ENCODE data around the gene TTYH2. TPM values are rescaled to one million over a fixed set of nuclear protein-coding genes. Genes with fewer than 3 reads are reported as not detected.
A peak's percentile ranks its signal among the peaks of the same experiment; 100 is the strongest.
"Not testable (repeated sequence)": the region's sequence is repeated elsewhere in the genome, so short reads cannot be mapped to it uniquely, and the experiment has no call there.

TTYH2 gene, protein sequence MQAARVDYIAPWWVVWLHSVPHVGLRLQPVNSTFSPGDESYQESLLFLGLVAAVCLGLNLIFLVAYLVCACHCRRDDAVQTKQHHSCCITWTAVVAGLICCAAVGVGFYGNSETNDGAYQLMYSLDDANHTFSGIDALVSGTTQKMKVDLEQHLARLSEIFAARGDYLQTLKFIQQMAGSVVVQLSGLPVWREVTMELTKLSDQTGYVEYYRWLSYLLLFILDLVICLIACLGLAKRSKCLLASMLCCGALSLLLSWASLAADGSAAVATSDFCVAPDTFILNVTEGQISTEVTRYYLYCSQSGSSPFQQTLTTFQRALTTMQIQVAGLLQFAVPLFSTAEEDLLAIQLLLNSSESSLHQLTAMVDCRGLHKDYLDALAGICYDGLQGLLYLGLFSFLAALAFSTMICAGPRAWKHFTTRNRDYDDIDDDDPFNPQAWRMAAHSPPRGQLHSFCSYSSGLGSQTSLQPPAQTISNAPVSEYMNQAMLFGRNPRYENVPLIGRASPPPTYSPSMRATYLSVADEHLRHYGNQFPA
- total RNA-seq (2014; rRNA removed; shearing (Covaris generic)): 0.72 and 1.3 TPM in 2 replicates

DNA sequence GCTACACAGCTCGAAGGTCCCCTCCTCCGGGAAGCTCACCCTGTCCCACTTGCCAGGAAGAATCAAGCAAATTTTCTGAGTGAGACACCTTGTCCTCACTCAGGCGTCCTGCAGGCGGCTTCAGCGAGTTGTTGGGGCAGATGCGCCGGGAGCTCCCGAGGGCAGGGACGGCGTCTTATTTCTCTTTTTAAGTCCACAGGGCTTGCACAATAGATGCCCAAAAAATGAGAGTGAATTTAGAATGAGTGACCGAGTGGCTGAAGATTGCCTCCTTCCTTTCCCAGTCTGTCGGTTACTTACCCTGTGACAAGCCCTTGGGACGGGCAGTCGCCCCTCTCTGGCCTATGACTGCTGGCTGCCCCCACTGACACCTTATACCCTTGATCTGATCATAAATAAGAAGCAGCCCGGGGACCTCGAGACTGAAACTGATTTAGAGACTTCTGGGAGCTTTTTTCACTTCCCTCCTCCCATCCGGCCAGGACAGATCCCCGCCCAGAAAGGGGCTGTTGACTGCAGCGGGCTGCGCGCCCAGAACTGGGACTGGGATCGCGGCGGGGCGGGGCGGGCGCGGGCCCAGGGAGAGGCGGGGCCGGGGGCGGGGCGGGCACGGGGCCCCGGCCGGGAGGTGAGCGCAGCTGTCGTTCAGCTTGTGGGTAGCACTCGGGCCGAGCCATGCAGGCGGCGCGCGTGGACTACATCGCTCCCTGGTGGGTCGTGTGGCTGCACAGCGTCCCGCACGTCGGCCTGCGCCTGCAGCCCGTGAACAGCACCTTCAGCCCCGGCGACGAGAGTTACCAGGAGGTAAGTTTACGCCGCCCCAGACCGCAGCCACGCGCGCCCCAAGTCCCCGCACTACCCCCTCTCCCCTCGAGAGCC, at the start of gene TTYH2:
Gene TTYH2 (plus strand): TSS at position 659 of the 879 bp plus-strand sequence. CDS start 17 bp downstream, at position 676.
- peak; percentile 78 for DNase-seq (ENCODE audit: low spot score)

DNA sequence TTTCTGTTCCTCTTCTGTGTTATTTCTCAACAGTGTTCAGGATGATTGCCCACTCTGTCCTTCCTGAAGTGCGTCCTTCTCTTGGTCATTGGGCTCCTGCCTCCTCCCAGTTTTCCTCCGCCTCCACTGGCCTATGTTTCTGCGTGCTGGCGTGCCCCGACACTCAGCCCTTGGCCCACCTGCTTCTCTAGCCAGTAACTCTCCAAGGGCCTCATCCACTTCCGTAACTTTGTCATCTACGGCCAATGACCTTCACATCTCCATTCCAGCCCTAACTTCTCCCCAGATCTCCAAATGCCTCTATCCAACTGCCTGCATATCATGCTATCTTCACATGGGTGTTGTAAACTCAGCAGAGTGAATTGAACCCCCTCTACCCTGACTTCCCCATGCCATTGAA, 49.5 kb upstream of the TTYH2 start:
- no peak for DNase-seq (ENCODE audit: low spot score)

DNA sequence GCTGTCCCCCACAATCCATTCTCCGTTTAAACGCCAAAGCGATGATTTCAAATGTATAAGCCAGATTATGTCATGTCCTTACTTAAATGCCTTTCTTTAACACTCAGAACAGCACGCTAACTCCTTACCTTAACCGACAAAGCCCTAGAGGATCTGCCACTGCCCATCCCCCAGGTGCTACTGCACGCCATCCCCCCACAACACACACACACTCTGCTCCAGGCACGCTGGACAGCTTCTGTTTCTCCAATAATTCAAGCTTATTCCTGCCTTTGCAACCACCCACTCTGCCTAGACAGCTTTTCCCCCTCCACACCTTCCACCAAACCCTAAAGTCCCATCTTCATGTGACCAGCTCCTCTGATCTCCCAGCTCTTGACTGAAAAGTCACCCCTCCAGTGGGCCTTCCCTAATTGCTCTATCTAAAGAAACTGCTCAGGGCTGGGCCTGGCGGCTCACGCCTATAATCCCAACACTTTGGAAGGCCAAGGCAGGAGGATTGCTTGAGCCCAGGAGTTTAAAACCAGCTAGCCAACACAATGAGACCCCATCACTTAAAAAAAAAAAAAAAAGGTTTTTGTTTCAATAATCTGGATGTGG, 48.8 kb upstream of the TTYH2 start:
- no peak for DNase-seq (ENCODE audit: low spot score)

DNA sequence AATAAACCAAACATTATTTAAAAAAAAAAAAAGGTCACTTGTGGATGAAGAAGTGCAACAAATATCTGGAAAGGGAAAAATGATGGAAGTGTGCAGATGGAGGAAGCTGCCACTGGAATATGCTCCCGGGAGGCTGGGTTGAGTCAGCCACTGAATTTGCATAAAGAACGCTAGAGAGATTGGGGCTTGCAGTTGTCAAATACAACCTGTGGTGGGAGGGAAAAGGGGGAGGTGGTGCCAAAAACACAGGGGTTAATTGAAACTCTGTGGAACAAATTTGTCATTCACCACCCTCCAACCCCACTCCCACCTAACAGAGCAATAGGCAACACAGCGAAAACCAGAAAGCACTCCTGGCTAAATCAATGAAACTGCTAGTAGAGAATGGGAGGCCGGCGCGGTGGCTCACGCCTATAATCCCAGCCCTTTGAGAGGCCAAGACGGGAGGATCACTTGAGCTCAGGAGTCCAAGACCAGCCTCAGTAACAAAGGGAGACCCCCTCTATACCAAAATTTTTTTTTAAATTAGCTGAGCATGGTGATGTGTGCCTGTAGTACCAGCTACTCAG, 47.5 kb upstream of the TTYH2 start:
- DNase-seq (ENCODE audit: low spot score): no peak

DNA sequence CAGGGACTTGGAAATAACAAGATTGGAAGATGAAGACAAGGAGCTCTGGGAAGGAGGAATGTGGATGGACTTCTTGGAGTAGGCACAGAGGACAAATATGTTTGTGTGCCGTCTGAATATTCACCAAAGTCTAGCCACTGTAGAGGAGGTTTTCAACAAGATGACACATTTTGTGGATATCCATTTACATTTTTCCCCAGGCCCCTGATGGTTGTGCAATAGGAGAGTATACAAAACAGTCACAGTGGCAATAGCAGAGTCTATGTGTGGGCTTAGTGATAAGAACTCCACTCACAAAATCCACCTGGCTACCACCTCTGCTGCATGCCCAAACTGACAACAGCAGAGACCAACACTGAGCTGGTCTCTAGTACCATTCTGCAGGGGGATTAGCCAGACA, 42.4 kb upstream of the TTYH2 start:
- no peak for DNase-seq (ENCODE audit: low spot score)

DNA sequence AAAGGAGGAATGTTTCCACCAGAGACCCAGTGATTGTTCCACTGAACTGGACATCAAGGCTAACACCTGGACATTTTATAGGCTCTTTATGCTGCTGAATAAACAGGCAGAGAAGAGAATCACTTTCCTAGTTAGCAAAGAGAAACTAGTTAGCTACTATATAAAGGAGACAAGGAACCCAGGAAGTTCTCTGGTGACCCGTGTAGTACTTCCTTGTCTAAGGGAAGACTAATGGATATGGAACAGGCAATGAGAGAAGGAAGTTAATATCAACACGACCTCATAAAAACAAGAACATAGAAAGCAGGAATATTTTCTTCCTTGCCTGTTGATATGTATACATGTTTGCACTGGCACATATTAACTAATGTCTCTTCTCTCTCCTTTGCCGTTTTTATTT, 40.7 kb upstream of the TTYH2 start:
- no peak for DNase-seq (ENCODE audit: low spot score)

DNA sequence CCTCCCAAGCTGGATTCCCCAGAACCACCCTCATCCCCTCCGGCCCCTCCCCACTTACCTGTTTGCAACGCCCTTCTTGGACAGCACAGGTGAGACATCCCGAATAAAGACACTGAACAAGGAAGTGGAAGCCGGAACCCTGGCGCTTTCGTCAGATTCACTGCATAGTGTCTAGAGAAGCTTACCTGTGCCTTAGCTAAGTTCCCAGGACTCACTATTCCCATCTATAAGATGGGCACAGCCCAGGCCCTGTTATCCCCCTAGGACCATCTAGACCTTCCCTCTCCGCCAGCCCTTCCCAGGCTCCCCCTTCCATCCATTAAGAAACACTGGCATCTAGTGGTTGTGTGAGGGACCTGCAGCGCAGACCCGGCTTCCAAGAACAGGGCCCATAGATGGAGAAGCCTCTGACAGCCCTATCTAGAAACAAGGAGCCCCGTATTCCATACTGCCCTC, 36.8 kb upstream of the TTYH2 start:
- peak; percentile 66 for DNase-seq (ENCODE audit: low spot score)

DNA sequence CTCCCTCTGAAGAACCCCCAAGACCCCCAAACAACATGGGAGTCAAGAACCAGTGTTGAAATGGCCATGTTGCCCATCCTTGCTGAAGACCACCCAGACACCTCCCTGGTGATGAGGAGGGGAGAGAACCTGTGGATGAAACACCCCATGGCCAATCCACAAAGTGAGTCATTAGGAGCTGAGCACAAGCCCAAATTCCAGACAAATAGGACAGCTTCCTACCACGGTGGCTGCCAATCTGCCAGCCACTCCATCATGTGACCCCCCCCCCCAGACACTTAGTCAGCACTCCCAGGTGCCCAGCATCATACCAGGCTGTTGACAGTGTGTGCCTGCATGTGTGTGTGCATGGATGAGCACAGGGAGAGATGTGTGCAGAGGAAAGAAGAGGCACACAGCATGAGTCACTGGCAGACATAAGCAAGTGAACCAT, 36.3 kb upstream of the TTYH2 start:
- peak; percentile 75 for DNase-seq (ENCODE audit: low spot score)

DNA sequence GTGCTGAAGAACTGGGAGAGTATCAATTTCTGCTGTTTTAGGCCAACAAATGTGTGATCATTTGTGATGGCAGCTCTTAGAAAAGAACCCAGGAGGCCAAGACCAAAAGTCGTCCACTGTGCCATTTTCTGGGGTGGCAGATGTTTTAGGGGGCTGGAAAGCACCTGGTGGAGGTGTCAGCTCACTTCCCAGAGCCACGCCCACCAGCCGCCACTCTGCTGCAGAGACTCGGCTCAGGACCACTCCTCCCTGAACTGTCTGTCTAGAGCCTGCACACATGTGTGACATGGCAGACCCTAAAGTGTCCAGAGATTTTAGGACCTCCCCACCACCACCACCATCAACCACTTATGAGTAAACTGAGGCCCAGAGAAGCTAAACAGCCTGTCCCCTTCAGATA, 33.8 kb upstream of the TTYH2 start:
- DNase-seq (ENCODE audit: low spot score): no peak

DNA sequence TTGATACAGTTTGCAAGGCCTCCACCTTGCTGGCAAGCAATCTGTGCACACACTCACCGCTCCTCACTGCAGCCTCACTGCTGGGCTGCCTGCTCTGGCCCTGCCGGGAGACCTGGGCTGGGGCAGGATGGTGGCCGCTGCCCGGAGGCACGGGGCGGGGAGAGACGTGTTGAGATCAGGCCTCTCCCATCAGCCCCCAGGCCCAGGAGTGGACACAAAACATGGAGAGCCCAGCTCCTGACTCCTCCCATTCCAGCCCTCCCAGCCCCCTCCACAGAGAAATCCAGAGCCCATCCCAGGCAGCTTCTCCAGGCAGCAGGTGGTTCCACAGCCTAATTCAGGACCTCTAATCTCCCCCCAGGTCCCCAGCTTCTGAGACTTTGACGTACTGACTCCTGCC, 33.0 kb upstream of the TTYH2 start:
- no peak for DNase-seq (ENCODE audit: low spot score)

DNA sequence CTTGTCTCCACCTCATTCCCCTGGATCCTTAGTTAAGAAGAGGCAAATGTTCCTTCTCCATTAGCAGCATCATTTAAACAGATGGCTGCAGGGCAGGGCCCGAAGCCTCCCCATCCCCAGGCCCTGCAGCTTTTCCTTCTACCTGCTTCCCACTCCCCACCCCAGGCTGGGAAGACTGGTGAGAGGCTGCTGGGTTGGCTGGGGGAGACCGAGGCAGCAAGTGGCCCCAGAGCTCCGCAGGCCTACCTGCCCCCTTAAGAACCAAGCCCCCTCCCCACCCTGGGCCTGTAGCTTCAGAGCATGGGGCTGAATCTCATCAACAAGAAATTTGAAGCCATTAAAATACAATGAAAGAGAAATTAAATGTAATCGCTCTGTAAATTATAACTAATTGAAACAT, 32.0 kb upstream of the TTYH2 start:
- no peak for DNase-seq (ENCODE audit: low spot score)

DNA sequence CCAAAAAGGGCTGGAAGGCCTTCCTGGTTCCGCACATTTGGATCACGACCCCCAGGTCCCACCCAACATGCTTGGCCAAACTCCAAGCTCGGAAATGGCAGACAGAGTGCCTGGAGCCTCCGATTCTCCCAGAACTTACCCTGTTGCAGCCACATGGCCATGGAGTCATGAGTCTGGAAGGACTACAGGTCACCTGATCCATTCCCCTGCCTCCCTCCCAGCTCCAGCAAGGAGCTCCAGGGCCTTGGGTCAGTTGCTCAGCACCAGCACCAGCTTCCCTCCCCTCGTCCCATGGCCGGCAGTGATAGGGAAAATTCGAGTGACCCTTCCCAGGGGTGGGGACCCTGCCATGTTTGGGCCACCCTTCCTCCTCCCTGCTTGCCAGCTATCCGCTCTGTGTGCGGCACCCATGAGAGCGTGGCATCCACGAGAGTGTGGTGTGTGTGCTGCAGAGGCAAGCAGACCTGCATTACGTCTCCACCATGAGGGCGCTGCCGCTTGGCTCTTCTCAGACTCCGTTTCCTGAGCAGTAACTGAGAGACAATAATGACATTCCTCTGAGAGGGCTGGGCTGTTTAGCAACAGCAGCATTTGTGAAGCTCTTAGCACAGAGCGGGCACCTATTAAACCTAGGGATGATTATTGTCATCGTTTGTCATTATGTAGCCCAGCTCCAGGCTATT, 31.2 kb upstream of the TTYH2 start:
- no peak for DNase-seq (ENCODE audit: low spot score)

DNA sequence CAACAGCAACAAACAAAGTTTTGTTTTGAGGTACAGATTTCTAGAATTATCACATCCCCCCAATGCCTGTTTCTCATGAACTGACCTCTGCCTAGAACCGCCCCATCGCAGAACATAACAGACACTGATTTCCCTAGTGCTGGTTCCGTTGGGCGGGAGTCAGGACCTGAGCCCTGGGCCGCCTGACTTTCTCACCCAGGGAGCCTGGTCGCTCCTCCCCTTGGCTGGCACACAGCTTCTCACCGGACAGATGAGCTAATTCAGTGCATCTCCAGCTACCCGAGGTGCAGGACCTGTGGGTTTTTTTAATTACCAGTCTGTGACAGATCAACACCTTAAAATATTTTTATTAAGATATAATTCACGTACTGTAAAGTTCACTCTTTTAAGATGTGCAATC, 30.0 kb upstream of the TTYH2 start:
- DNase-seq (ENCODE audit: low spot score): no peak

DNA sequence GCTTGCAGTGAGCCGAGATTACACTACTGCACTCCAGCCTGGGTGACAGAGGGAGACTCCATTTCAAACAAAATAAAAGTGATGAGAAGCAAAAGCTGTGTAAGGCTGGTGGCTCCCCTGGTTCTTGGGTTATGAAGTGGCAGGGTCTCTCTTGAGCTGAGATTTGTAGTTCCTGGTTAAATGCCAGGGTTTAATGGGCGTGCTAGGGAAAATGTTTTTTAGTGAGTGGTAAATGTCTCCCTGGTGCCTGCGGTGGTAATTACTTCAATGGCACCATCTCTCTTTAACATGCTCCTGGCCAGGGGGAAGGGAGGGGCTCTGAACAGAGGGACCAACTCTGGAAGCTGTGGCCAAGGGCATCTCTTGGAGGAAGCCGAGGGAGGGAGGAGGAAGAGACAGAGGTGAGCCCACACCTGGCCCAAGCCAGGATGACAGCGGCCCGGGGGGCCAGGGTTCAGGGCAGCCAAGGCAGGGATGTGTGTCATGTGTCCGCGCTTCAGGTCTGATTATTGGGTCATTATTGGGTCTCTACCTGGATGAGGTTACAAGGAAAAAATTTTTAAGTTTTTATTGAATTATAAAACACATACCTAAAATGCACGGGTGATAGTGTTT, 27.7 kb upstream of the TTYH2 start:
- DNase-seq (ENCODE audit: low spot score): no peak

DNA sequence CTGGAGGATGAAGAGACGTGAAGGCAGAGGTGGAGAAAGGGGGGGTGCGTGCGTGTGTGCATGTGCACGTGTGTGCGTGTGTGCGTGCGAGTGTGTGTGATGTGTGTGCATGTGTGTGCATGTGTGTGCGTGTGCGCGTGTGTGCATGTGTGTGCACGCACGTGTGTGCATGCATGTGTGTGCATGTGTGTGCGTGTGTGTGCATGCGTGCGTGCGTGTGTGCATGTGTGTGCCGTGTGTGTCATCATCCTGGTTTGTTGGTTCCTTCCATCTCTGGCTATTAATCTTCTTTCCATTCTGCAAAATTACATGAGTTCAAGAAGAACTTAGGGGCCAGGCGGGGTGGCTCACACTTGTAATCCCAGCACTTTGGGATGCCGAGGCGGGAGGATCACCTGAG, 26.9 kb upstream of the TTYH2 start:
- no peak for DNase-seq (ENCODE audit: low spot score)

DNA sequence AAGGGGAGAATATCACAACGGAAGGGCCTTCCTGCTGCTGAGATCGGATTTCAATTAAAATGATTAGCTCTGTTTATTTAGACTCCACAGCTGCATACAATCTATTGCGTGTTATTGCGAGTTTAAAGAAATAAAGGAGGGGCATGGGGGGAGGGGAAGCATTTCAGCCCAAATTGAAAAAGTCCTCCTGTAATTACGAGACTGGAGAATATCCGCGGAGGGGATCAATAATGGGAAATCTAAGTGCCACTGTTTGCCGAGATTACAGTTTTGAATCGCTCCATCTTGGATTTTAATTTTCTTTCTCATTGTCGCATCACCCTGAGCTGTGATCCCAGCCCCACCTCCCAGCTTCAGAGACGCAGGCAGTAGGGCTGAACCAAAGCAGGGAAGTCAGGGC, 25.6 kb upstream of the TTYH2 start:
- no peak for DNase-seq (ENCODE audit: low spot score)

DNA sequence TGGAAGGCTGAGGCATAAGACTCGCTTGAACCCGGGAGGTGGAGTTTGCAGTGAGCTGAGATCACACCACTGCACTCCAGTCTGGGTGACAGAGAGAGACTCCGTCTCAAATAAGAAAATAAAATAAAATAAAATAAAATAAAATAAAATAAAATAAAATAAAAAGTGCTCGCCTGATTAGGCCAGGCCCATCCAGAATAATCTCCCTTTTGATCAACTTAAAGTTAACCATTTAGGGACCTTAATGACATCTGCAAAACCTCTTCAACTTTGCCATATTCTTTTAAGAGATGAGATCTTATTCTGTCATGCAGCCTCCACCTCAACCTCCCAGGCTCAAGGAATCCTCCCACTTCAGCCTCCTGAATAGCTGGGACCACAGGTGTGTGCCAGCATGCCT, 24.7 kb upstream of the TTYH2 start:
- DNase-seq (ENCODE audit: low spot score): not testable (repeated sequence)

DNA sequence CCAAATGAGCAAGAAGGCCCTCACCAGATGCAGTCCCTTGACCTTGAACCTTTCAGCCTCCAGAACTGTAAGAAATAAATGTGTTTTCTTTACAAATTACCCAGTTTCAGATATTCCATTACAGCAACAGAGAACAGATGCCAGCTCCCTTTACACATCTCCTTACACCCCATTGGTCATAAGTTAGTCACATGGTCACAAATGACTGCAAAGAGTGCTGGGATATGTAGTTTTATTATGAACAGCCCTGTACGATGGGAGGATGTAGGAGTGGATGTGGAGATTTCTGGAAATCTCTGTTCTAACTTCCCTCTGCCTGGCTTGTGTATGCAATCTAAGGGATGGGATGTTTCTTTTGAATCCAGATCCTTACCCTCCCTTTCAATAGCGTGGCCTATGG, 23.2 kb upstream of the TTYH2 start:
- DNase-seq (ENCODE audit: low spot score): peak; percentile 65

DNA sequence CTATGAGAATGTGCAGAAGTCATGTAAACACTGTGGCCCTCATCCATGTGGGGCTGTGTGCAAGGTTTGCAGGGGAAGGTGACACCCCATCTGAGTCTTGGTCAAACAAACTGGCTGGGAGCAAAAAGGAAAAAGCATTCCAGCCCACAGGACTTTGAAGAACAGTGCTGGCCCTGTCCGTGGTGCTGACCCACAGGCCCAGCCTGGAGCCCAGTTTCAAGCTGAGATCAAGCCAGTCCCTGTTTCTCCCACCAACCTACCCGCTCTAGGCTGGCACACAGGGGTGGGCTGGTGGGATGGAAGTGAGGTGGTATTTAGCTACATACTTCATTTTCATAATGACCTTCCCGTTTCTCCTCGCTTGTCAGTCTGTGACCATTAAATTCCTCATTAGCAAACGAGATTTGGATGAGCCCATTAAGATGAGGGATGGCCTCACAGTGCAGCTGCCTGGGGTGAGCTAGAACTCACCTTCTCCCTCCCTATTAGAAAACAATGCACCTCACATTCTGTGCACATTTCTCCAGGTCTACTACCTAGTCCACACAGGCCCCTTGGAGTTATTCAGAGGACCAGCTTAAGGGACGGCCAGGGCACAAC, 22.5 kb upstream of the TTYH2 start:
- DNase-seq (ENCODE audit: low spot score): no peak

Data from A172 (cell line).